ENCODE results near the gene RAB3A.
"Not testable (repeated sequence)": the region's sequence is repeated elsewhere in the genome, so short reads cannot be mapped to it uniquely, and the experiment has no call there.

RAB3A gene

GRCh38 chr19:18211683-18212082 is 7.8 kb upstream of the RAB3A start:
- no peak for TF ChIP-seq CTCF (IDR thresholded peaks at IDR 0.05; ENCODE audit: low read depth, low read length)
- H3K27me3 ChIP-seq, result no peaks in the 10 kb centered on the region
- no peaks in the 10 kb centered on the region for H3K36me3 ChIP-seq
- no peak for DNase-seq
- H3K4me1 ChIP-seq, result no peaks in the 10 kb centered on the region
- H3K4me3 ChIP-seq (ENCODE audit: low read depth, low read length), result no peak overlapping the region
- H3K9me3 ChIP-seq, result no peaks in the 10 kb centered on the region

GRCh38 chr19:18209912-18210311 is 6.1 kb upstream of the RAB3A start:
- not testable (repeated sequence) for H3K27me3 ChIP-seq; H3K4me1 ChIP-seq; H3K36me3 ChIP-seq; H3K4me3 ChIP-seq (ENCODE audit: low read depth, low read length); H3K9me3 ChIP-seq; DNase-seq

GRCh38 chr19:18208098-18208951 is 4.5 kb upstream of the RAB3A start:
- H3K9me3 ChIP-seq, result no peaks in the 10 kb centered on the region
- H3K4me3 ChIP-seq (ENCODE audit: low read depth, low read length), result no peak overlapping the region
- H3K4me1 ChIP-seq, result no peaks in the 10 kb centered on the region
- TF ChIP-seq CTCF (IDR thresholded peaks at IDR 0.05; ENCODE audit: low read depth, low read length), result peak; percentile 52
- no peaks in the 10 kb centered on the region for H3K36me3 ChIP-seq
- DNase-seq, result peak; percentile 67
- no peaks in the 10 kb centered on the region for H3K27me3 ChIP-seq

GRCh38 chr19:18206018-18206417 is 2.2 kb upstream of the RAB3A start:
- no peak overlapping the region for H3K4me3 ChIP-seq (ENCODE audit: low read depth, low read length)
- no peak for DNase-seq
- H3K27me3 ChIP-seq, result no peaks in the 10 kb centered on the region

GRCh38 chr19:18205200-18205892 is 1.5 kb upstream of the RAB3A start:
- Histone ChIP-seq H3K4me1 (no peaks in the 10 kb centered on the region), H3K36me3 (peaks cover 9% of the 10 kb centered on the region), H3K4me3 (ENCODE audit: low read depth, low read length) (peak overlapping the region; percentile 79), H3K27me3 (no peaks in the 10 kb centered on the region), H3K9me3 (no peaks in the 10 kb centered on the region)
- peak; percentile 58 for DNase-seq
- TF ChIP-seq CTCF (IDR thresholded peaks at IDR 0.05; ENCODE audit: low read depth, low read length), result no peak

More at GRCh38 chr19:18206018-18206417, 2.2 kb upstream of the RAB3A start:
- H3K9me3 ChIP-seq, result no peaks in the 10 kb centered on the region
- H3K36me3 ChIP-seq, result peaks cover 5% of the 10 kb centered on the region
- no peak for TF ChIP-seq CTCF (IDR thresholded peaks at IDR 0.05; ENCODE audit: low read depth, low read length)
- H3K4me1 ChIP-seq, result no peaks in the 10 kb centered on the region

GRCh38 chr19:18204394-18205199 is 755 bp upstream of the RAB3A start:
- TF ChIP-seq CTCF (IDR thresholded peaks at IDR 0.05; ENCODE audit: low read depth, low read length), result no peak
- no peaks in the 10 kb centered on the region for H3K9me3 ChIP-seq
- H3K27me3 ChIP-seq, result no peaks in the 10 kb centered on the region
- H3K4me3 ChIP-seq (ENCODE audit: low read depth, low read length), result peak overlapping the region; percentile 79
- peaks cover 16% of the 10 kb centered on the region for H3K36me3 ChIP-seq
- H3K4me1 ChIP-seq, result no peaks in the 10 kb centered on the region
- peak; percentile 41 for DNase-seq
